ENCODE results near the gene UHMK1.

UHMK1 gene

GRCh38 chr1:162548170-162548569 is 50.6 kb downstream of the UHMK1 start:
- TF ChIP-seq CTCF (IDR thresholded peaks at IDR 0.05; ENCODE audit: control insufficient read depth, extremely low read depth, insufficient read depth): no peak
- no peak overlapping the region for H3K4me3 ChIP-seq (ENCODE audit: low read depth, low read length)
- no peak for DNase-seq (ENCODE audit: low read depth)

GRCh38 chr1:162549001-162549400 is 51.4 kb downstream of the UHMK1 start:
- no peak for TF ChIP-seq CTCF (IDR thresholded peaks at IDR 0.05; ENCODE audit: control insufficient read depth, extremely low read depth, insufficient read depth)
- H3K4me3 ChIP-seq (ENCODE audit: low read depth, low read length): no peak overlapping the region
- DNase-seq (ENCODE audit: low read depth): no peak

- TF ChIP-seq CTCF (IDR thresholded peaks at IDR 0.05; ENCODE audit: control insufficient read depth, extremely low read depth, insufficient read depth): no peak
- no peak overlapping the region for H3K4me3 ChIP-seq (ENCODE audit: low read depth, low read length)
- DNase-seq (ENCODE audit: low read depth): no peak
Observed at GRCh38 chr1:162550925-162551324, 53.3 kb downstream of the UHMK1 start.

- no peak for DNase-seq (ENCODE audit: low read depth)
- TF ChIP-seq CTCF (IDR thresholded peaks at IDR 0.05; ENCODE audit: control insufficient read depth, extremely low read depth, insufficient read depth): no peak
Observed at GRCh38 chr1:162551969-162552683, 54.5 kb downstream of the UHMK1 start.

GRCh38 chr1:162552684-162553252 is 55.1 kb downstream of the UHMK1 start:
- H3K4me3 ChIP-seq (ENCODE audit: low read depth, low read length): no peak overlapping the region
- DNase-seq (ENCODE audit: low read depth): no peak
- TF ChIP-seq CTCF (IDR thresholded peaks at IDR 0.05; ENCODE audit: control insufficient read depth, extremely low read depth, insufficient read depth): no peak

More at GRCh38 chr1:162551969-162552683, 54.5 kb downstream of the UHMK1 start:
- no peak overlapping the region for H3K4me3 ChIP-seq (ENCODE audit: low read depth, low read length)

- H3K4me3 ChIP-seq (ENCODE audit: low read depth, low read length): no peak overlapping the region
- TF ChIP-seq CTCF (IDR thresholded peaks at IDR 0.05; ENCODE audit: control insufficient read depth, extremely low read depth, insufficient read depth): no peak
- no peak for DNase-seq (ENCODE audit: low read depth)
Observed at GRCh38 chr1:162554258-162554657, 56.6 kb downstream of the UHMK1 start.

- no peak for TF ChIP-seq CTCF (IDR thresholded peaks at IDR 0.05; ENCODE audit: control insufficient read depth, extremely low read depth, insufficient read depth)
Observed at GRCh38 chr1:162557536-162557935, 59.9 kb downstream of the UHMK1 start.

More at GRCh38 chr1:162557536-162557935, 59.9 kb downstream of the UHMK1 start:
- no peak for DNase-seq (ENCODE audit: low read depth)
- no peak overlapping the region for H3K4me3 ChIP-seq (ENCODE audit: low read depth, low read length)

Measured in LNCaP clone FGC (cell line).